Fibroblast of lung (primary cell): Measurements from ENCODE around the gene CCL16. TPM values are rescaled to one million over a fixed set of nuclear protein-coding genes. Genes with fewer than 3 reads are reported as not detected.
"Not testable (repeated sequence)": the region's sequence is repeated elsewhere in the genome, so short reads cannot be mapped to it uniquely, and the experiment has no call there.

Experiments used
- DNase-seq, 2 donors: peaks; one replicate each; pipeline versions ENCODE4 v3.0.0 to v3.0.0-alpha.2; 2010; ENCODE audit warnings: low read depth in 2 of 2
- H2AFZ ChIP-seq: 2 replicates; pipeline ENCODE4 v1.5.1; 2012; ENCODE audit warnings: low read length, control low read depth, inconsistent platforms
- H3K27ac ChIP-seq: 2 replicates; pipeline ENCODE4 v1.5.1; 2011; ENCODE audit warnings: low read length, control low read depth; ENCODE audit not compliant: insufficient read depth
- H3K27me3 ChIP-seq: 2 replicates; pipeline ENCODE4 v1.5.1; 2011; ENCODE audit warnings: mild to moderate bottlenecking, low read length; ENCODE audit not compliant: control insufficient read depth, insufficient read depth
- H3K36me3 ChIP-seq: 2 replicates; pipeline ENCODE4 v1.5.1; 2011; ENCODE audit warnings: low read length; ENCODE audit not compliant: control insufficient read depth, insufficient read depth
- H3K4me1 ChIP-seq: 2 replicates; pipeline ENCODE4 v1.5.1; 2011; ENCODE audit warnings: low read length; ENCODE audit not compliant: control insufficient read depth, insufficient read depth; ENCODE audit errors: extremely low read depth
- H3K4me2 ChIP-seq: 2 replicates; pipeline ENCODE4 v1.5.1; 2011; ENCODE audit warnings: low read length, control low read depth; ENCODE audit not compliant: insufficient read depth; ENCODE audit errors: extremely low read depth
- H3K4me3 ChIP-seq, 4 experiments: fragments of 200-600 bp in 1 of 4; sonication (generic) in 1 of 4; replicated peaks in 1 of 4; 2 replicates each; pipeline ENCODE4 v1.5.1; 2011 to 2016; ENCODE audit warnings: low read length in 4 of 4, low read depth in 3 of 4, mild to moderate bottlenecking in 3 of 4, control low read depth in 2 of 4, inconsistent platforms in 1 of 4, mixed read lengths in 1 of 4; ENCODE audit not compliant: insufficient read depth in 1 of 4; ENCODE audit errors: control extremely low read depth in 1 of 4
- H3K79me2 ChIP-seq: 2 replicates; pipeline ENCODE4 v1.5.1; 2012; ENCODE audit warnings: mild to moderate bottlenecking, low read length, inconsistent platforms; ENCODE audit not compliant: control insufficient read depth, insufficient read depth
- H3K9ac ChIP-seq: 2 replicates; pipeline ENCODE4 v1.5.1; 2011; ENCODE audit warnings: mild to moderate bottlenecking, low read length, control low read depth; ENCODE audit not compliant: insufficient read depth
- H3K9me3 ChIP-seq: 2 replicates; pipeline ENCODE4 v1.5.1; 2012; ENCODE audit warnings: low read depth, low read length; ENCODE audit not compliant: control insufficient read depth, insufficient read depth
- H4K20me1 ChIP-seq: 2 replicates; pipeline ENCODE4 v1.5.1; 2011; ENCODE audit warnings: low read length; ENCODE audit not compliant: control insufficient read depth, insufficient read depth; ENCODE audit errors: extremely low read depth
- EZH2 ChIP-seq: IDR thresholded peaks from 2 replicates; pipeline ENCODE4 v1.5.1; 2012; ENCODE audit warnings: low read length, control low read depth, mild to moderate bottlenecking; ENCODE audit errors: missing control alignments
- polyA plus RNA-seq, 2 donors: library from polyadenylated mRNA; depleted of rRNA in 1 of 2; stranded (reverse) in 1 of 2; unstranded in 1 of 2; fragments of >200 nt; gene quantifications; 2 replicates each; pipeline ENCODE4 v1.2.1, GENCODE V29; 2011 to 2012; ENCODE audit warnings: missing spikeins in 1 of 2
- total RNA-seq: library from RNA; depleted of rRNA; stranded (reverse); fragments of >200 nt; gene quantifications from 2 replicates; pipeline ENCODE4 v1.2.1, GENCODE V29; 2014
- TF ChIP-seq, protein P1 (sequence below), 2 donors: IDR thresholded peaks in 1 of 2; conservative IDR thresholded peaks in 1 of 2; 1 replicate in 1 of 2; 2 replicates in 1 of 2; pipeline ENCODE4 v1.5.1; 2011 to 2012; ENCODE audit warnings: low read length in 2 of 2, control low read depth in 1 of 2, inconsistent platforms in 1 of 2, low read depth in 1 of 2, mild to moderate bottlenecking in 1 of 2

Gene CCL16
- total and polyA plus RNA-seq, 2 donors (not counting 1 experiment from before 2014, with no cell fraction given) = not detected

DNA sequence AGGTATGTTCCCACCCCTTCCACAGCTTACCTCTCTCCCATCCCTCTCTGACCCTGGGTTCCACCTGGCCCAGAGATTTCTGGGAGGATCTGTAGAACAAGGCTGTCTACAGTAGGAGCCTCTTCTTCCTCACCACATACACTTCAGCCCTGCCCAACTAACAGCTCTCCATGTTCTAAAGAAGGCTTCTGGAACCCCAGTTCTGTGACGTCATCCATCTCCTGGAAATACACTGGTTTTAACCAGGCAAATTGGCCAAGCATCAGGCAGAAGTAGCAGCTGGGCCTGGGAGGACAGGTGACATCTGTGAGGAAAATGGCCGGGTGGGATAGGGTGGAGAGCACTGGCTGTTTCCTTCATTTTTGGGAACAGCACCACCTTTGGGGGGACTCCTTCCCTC, 37.8 kb downstream of the CCL16 start, which contains the start of gene LYZL6:
Gene LYZL6 (minus strand): TSS at position 177 of the 400 bp plus-strand sequence. CDS start 4,357 bp downstream, outside the sequence.
- Histone ChIP-seq H3K9me3 (no peaks in the 10 kb centered on the region), H3K4me2 (no peak within 1 kb of the TSS), H4K20me1 (no peaks in the 10 kb centered on the region)

DNA sequence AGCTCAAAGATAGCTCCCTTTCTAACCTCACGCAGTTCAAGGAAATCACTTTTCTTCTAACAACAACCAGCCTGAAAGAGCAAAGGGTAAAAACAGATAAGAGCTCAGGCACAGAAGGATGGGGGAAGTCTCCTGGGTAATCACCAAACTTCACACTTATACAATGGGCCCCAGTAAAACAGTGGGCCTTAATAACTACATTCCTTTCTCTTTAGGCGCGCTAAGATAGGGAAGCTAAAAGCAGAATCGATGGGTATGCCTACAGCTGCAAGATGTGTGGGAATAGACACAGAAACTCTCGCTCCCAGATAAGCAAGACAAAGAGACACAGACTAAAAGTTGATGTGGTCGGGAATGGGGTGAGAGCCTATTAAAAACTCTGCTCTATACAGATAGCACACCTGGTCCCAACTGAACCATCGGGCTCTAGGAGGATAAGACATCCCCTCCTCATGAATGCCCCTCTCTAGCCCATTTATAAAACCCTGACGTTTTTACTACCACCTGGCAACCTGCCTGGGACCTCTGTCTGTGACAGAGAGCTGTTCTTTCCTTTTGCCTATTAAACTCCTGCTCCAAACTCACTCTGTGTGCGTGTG, 38.6 kb downstream of the CCL16 start:
- no peaks in the 10 kb centered on the region for H4K20me1 ChIP-seq
- H3K27me3 ChIP-seq = no peaks in the 10 kb centered on the region
- H3K27ac ChIP-seq = no peak overlapping the region

More for the DNA sequence above, 37.8 kb downstream of the CCL16 start, which contains the start of gene LYZL6:
- H3K27me3 ChIP-seq = no peaks in the 10 kb centered on the region
- H3K9ac ChIP-seq = no peak within 1 kb of the TSS
- no peaks in the 10 kb centered on the region for H3K79me2 ChIP-seq
- TF ChIP-seq, protein P1, sequence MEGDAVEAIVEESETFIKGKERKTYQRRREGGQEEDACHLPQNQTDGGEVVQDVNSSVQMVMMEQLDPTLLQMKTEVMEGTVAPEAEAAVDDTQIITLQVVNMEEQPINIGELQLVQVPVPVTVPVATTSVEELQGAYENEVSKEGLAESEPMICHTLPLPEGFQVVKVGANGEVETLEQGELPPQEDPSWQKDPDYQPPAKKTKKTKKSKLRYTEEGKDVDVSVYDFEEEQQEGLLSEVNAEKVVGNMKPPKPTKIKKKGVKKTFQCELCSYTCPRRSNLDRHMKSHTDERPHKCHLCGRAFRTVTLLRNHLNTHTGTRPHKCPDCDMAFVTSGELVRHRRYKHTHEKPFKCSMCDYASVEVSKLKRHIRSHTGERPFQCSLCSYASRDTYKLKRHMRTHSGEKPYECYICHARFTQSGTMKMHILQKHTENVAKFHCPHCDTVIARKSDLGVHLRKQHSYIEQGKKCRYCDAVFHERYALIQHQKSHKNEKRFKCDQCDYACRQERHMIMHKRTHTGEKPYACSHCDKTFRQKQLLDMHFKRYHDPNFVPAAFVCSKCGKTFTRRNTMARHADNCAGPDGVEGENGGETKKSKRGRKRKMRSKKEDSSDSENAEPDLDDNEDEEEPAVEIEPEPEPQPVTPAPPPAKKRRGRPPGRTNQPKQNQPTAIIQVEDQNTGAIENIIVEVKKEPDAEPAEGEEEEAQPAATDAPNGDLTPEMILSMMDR (conservative IDR thresholded peaks at IDR 0.05 in 1 of 2, IDR thresholded peaks at IDR 0.05 in 1 of 2; ENCODE audit: low read depth in 1 of 2, low read length in 2 of 2) = no peak
- no peak for TF ChIP-seq EZH2
- no peak within 1 kb of the TSS for H3K27ac ChIP-seq
- H3K4me1 ChIP-seq = no peaks in the 10 kb centered on the region
- no peaks in the 10 kb centered on the region for H3K36me3 ChIP-seq
- no peak within 1 kb of the TSS for H2AFZ ChIP-seq
- DNase-seq = no peak
- no peak within 1 kb of the TSS for H3K4me3 ChIP-seq

DNA sequence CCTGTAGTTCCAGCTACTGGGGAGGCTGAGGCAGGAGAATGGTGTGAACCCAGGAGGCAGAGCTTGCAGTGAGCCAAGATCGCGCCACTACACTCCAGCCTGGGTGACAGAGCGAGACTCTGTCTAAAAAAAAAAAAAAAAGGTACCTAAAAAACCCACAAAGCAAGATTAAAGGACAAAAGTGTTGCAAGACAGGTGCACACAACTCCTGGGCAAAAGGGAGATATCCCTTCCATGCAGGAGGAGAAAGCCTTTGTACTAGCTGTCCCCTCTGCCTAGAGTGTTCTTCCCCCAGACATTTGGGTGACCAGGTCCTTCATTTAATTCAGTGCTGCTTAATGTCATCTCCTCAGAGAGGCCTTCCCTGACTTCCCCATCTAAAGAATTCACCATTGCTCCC, 42.8 kb downstream of the CCL16 start:
- not testable (repeated sequence) for H3K4me1 ChIP-seq, H3K27ac ChIP-seq, H3K4me2 ChIP-seq, H3K27me3 ChIP-seq, DNase-seq, H3K9me3 ChIP-seq, H3K79me2 ChIP-seq, H3K36me3 ChIP-seq, H4K20me1 ChIP-seq, H3K4me3 ChIP-seq, H2AFZ ChIP-seq, H3K9ac ChIP-seq

More for the DNA sequence above, 38.6 kb downstream of the CCL16 start:
- Histone ChIP-seq H3K4me3 (no peak overlapping the region), H3K4me2 (no peak overlapping the region), H3K36me3 (no peaks in the 10 kb centered on the region), H3K9me3 (no peaks in the 10 kb centered on the region), H3K9ac (no peak overlapping the region), H3K79me2 (no peaks in the 10 kb centered on the region), H2AFZ (no peak overlapping the region), H3K4me1 (no peaks in the 10 kb centered on the region)
- DNase-seq = no peak
- TF ChIP-seq, protein P1 (conservative IDR thresholded peaks at IDR 0.05 in 1 of 2, IDR thresholded peaks at IDR 0.05 in 1 of 2; ENCODE audit: low read depth in 1 of 2, low read length in 2 of 2) = no peak
- no peak for TF ChIP-seq EZH2
